ENCODE measurements around the gene PRPF40B. TPM values are rescaled to one million over a fixed set of nuclear protein-coding genes. Genes with fewer than 3 reads are reported as not detected.
A peak's percentile ranks its signal among the peaks of the same experiment; 100 is the strongest.

PRPF40B gene
- total and polyA plus RNA-seq, 9 of the 15 experiments (the other 6 are each of a cell fraction or from before 2014, with no cell fraction given) = 0.55 to 10.6 (median 4.8) TPM

- peak; percentile 30; the same call in 1 of the 2 replicates for TF ChIP-seq ZNF407 (IDR thresholded peaks at IDR 0.05; ENCODE audit: low read depth)
- no peak for TF ChIP-seq TCFL5 (CRISPR knock-in tag; conservative IDR thresholded peaks at IDR 0.05)
- no peak for TF ChIP-seq FOXA3 (CRISPR knock-in tag; conservative IDR thresholded peaks at IDR 0.05 in 1 of 2, IDR thresholded peaks at IDR 0.05 in 1 of 2)
- TF ChIP-seq DPF2 (IDR thresholded peaks at IDR 0.05) = peak; percentile 76; the same call in 1 of the 2 replicates
- peak; percentile 69; the same call in 1 of the 2 replicates for TF ChIP-seq SMARCE1 (IDR thresholded peaks at IDR 0.05)
- no peak for TF ChIP-seq HNRNPH1 (optimal IDR thresholded peaks at IDR 0.05; ENCODE audit: low read depth, low read length)
- TF ChIP-seq GABPB1 (CRISPR knock-in tag; IDR thresholded peaks at IDR 0.05) = peak; percentile 29; the same call in 1 of the 2 replicates
- no peak for TF ChIP-seq ZNF518B (CRISPR knock-in tag; IDR thresholded peaks at IDR 0.05)
- TF ChIP-seq KDM1A (IDR thresholded peaks at IDR 0.05) = peak in 1 of 2 experiments; percentile 39; a peak in 1 of 4 replicates
- TF ChIP-seq XRCC5 (IDR thresholded peaks at IDR 0.05; ENCODE audit: low read depth, low read length) = no peak
- 0 out of 2 replicates have a peak, but pooled peaks have one; percentile 16 for TF ChIP-seq SMC3 (conservative IDR thresholded peaks at IDR 0.05; ENCODE audit: insufficient read depth, low read depth, low read length)
- peak; percentile 100 for TF ChIP-seq TFAP4 (CRISPR knock-in tag; IDR thresholded peaks at IDR 0.05; ENCODE audit: borderline replicate concordance)
- TF ChIP-seq RCOR1 (IDR thresholded peaks at IDR 0.05; ENCODE audit: borderline replicate concordance in 1 of 2, low read depth in 2 of 2, low read length in 2 of 2) = 0 out of 4 replicates have a peak, but pooled peaks of 1 of the 2 experiments have one; percentile 30
Observed at GRCh38 chr12:49673446-49674317, 50.3 kb downstream of the PRPF40B start (continued).

Data from K562 (cell line).